Inflammatory macrophage treated with lipopolysaccharide for 1 hour (primary cell): ENCODE results near the gene MTMR6.

ENCODE experiments used
- DNase-seq, 2 donors: peaks; one replicate each; pipeline ENCODE4 v3.0.0-alpha.2; 2020 to 2022

Gene MTMR6

DNA sequence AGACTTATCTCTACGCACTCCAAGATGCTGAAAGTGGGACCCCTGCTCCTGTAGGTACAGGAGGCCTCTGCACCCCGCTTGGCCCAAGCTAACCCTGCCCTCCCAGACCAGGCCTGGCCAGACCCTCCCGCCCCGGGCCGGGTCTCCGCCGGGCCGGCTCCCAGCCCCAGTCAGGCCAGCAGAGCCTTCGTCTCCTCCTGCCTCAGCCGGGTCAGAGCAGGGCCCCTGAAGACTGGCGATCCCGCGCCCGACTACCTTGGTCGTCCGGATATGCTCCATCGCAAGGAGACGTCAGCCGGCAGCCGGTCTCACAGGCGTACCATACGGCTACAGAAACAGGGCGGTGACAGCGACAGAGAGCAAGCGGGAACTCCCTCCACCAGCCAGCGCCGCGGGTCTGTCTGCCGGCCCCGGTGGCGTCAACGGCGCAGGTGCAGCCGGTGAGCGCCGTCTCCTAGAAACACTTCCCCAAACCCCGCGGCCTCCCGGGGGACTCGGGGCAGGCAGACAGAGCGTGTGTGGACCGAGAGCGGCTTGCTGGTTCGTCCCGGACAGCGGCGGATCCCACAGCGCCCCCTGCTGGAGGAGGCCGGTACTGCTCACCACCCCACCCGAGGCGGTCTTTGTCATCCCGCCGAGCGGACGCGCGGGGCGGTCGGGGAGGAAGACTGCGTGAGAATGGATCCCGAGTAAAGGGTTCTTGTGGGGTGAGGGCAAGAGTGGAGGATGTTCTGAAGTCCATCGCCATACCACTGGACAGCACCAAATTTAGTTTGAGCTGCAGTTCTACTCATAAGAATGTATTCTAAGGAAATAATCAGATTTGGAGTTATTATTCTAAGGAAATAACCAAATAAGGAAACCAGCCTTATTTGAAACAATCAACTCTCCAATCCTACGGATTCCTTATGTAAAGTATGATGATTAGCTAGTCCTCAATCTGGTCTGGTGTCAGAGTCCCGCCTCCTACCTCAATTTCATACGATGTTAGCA, at the start of gene MTMR6:
TSS of gene MTMR6 (minus strand) at position 520 of the 993 bp plus-strand sequence. CDS start at position 279, 241 bp downstream.
- peak; percentile 83 to 98 for DNase-seq

DNA sequence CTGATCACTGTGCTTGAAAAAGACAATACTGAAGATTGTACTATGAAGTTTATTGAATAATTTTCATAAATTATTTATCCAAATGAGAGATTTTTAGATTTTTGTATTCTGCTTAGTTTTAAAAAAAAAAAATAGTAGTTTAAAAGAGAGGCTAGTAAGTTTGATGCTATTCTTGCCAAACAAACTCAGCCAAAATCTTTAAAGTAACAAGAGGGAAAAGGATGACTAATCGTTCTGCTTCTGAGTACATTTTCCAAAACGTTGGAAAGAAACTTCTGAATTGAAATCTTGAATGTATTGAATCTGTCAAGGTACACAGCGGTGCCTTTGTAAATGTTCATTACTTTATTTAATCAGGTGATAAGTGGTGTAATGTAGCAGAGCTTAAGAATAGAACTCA, 48.6 kb upstream of the MTMR6 start:
- DNase-seq: no peak

DNA sequence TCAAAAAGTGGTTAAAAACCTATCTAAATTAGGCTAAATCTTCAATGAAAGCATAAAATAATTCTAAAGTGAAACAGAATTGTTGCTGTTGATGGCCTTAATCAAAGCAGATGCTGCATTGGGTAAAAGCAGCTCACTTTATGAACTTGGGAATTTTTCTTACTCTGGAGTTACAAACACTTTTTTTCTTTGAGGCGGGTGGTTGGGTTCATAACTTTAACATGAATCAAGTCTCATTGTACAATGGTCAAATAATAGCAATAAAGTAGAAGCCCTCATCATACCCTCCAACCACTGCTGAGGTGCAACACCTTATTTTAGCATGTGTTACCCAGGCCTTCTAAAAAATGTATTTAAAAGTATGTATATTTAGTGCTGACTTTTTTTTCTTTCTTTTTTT, 43.3 kb upstream of the MTMR6 start:
- DNase-seq: no peak

DNA sequence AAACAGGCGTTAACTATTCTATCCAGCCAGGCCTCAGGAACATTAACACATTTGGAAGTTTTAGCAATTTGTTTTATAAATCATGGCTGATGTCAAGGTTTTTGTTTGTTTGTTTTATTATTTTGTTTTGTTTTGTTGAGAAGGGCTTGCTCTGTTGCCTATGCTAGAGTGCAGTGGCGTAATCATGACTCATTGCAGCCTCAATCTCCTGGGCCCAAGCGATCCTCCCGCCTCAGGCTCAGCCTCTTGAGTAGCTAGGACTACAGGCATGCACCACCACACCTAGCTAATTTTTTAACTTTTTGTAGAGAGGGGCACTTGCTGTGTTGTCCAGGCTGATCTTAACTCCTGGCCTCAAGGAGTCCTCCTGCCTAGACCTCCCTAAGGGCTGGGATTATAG, 42.4 kb upstream of the MTMR6 start:
- peak in 1 of 2 donors; percentile 4 for DNase-seq

DNA sequence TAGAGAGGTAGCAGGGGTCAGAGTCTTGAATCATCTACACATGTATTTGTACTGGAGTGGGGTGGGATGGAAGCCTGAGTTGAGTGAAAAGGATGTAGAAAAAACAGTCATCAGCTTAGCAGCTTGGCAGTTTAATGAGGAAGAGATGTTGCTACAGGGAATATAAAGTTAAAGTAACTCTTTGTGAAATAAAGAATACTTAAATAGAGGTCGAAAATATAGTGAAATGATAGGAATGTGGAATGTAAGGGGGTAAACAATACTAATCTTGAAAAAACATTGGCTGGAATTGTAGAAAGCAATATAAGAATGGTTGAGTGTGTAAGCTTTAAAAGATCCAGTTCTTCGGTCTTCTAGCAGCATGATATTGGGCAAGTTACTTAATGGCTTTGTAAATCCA, 36.8 kb upstream of the MTMR6 start:
- DNase-seq: no peak

DNA sequence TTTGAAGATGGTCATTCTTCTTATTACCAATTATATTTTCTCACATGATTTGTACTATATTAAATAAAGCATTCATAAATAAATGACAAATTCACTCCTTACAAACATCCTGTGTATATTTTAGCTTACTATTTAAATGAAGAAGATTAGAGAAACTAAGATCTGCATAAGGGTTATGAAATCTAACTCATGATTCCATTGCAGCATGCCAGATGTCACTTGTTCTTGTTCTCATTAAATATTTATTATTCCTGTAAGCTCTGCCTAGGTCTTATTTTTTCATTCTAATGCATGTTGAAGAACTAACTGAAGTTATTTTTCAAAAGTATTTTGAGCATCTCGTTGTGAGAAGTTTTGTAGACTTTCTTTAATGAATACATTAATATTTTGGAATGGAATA, 32.5 kb upstream of the MTMR6 start:
- DNase-seq: peak; percentile 45 to 47

DNA sequence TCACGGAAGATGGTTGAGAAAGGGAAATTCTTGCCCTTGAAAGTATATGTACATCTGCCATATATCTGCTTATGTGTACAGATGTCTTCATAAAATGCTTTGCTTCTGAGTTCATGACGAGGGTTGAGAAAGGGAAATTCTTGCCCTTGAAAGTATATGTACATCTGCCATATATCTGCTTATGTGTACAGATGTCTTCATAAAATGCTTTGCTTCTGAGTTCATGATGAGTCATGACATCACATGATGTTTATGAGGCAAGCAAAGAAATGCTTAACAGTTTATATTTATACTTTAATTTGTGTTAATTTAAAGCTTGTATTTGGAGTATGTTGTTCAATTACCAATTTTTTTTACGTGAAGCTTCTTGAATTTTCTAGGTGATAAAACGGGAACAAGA, 31.7 kb upstream of the MTMR6 start:
- peak; percentile 42 to 46 for DNase-seq

DNA sequence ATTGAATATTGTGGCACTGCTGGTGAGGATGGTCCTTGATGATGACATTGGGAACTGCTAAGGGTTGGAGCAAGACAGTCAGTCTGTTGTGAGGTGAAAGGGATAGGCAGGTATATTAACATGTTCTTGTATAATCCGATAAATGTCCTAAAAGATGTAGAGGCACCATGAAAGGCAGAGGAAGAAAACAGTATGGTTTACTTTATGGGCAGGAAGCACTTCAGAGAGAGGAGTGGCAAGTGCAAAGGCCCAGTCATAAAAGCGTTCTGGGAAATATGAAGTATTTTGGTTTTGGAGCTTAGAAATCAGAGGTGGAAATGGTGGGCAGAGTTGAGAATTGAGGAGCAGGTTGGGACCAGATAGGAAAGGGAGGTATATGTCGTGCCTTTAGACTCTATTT, 23.6 kb upstream of the MTMR6 start:
- no peak for DNase-seq

DNA sequence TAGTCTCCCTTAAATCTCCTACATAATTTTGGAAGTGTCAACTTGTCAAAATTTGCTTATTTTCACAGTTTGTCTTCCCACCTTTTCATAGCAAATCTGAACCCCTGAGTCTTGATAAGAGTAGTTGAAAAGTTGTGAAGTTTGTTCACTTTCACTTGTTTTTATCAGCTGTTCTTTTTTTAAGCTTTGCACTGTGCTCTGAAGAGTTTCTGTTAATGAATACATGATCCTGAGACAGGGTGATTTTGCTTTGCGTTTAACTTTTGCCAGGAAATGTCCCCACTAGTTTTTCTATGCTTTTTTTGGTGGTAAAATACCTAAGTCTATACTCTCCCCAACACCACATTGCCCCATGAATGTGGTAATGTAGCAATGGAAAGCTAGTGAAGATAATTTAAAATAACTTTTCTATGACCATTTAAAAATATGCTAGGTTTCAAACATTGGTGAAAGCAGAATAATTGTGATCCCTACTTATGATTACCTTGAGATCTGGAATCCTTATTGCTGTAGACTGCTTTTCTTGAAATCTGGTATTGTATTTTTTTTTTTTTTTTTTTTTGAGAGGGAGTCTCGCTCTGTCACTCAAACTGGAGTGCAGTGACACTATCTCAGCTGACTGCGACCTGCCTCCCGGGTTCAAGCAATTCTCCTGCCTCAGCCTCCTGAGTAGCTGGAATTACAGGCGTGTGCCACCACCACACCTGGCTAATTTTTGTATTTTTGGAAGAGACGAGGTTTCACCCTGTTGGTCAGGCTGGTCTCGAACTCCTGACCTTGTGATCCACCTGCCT, 19.6 kb upstream of the MTMR6 start:
- no peak for DNase-seq

DNA sequence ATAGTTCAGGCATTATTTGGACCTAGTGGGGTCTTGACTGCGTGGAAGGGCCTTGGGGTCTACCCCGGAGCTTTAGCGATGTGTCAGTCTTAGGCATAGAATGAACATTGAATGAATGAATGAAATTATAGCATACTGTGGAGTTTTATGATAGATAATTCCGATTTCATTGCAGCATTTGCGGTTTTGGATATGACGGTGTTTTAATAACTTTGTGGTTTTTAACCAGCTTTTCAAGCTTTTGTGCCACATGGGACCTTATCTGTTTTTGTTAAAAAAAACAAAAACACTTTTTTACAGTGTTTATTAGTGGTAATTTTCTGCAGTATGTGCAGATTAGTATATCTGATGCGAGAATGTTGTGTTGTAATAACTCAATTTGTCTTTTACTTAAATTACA, 14.8 kb upstream of the MTMR6 start:
- DNase-seq: no peak

DNA sequence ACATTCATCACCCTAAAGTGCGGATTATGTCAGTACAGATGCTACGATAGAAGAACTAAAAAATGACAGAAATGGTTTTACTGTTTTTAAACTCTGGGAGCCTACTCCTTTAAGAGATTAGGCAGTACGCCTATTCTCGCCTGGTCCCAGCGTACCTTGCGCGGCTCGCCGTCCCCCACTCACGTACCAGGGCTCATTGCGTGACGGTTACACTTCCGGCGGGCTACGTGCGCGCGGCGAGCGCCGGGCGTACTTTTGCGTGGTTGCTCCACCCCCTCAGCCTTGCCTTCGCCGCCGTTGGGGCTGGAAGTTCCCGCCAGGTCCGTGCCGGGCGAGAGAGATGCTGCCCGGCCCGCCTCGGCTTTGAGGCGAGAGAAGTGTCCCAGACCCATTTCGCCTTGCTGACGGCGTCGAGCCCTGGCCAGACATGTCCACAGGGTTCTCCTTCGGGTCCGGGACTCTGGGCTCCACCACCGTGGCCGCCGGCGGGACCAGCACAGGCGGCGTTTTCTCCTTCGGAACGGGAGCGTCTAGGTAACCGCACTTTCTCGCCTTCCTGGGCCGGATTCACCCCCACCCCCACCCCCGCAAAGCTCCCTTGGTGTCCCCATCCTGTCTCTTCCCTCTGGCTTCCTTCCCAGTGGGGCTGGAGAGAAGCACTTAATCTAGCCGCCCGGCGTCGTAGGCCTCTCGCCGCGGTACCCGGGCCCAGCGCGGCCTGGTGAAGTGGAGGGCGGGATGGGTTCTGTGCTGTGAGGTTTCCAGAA, 14.2 kb upstream of the MTMR6 start, which contains the start of gene NUP58:
TSS of gene NUP58 (plus strand) at position 279 of the 767 bp plus-strand sequence. CDS start at position 428, 149 bp downstream.
- DNase-seq: peak; percentile 93

DNA sequence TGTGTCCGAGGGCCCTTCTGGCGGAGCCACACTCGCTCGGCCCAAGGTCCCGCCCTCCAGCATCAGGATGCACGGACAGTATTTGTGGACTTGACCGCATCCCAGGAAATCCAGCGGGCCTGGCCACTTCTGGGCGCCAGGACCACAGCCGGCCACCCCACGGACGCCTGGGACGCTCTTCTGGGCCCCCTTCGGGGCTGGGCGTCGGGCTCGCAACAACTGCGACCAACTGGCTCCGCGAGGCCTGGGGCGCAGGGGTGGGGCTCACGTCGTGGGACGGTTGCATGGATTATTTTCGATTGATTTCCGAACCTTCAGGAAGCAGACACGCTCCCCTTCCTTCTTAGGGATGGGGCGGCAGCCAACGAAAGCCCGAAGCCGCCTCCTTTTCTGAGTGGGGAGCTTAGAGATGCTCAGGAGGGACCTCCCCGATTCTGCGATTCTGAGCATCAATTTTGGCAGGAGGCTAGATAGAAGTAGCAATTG, 13.6 kb upstream of the MTMR6 start:
- no peak for DNase-seq

DNA sequence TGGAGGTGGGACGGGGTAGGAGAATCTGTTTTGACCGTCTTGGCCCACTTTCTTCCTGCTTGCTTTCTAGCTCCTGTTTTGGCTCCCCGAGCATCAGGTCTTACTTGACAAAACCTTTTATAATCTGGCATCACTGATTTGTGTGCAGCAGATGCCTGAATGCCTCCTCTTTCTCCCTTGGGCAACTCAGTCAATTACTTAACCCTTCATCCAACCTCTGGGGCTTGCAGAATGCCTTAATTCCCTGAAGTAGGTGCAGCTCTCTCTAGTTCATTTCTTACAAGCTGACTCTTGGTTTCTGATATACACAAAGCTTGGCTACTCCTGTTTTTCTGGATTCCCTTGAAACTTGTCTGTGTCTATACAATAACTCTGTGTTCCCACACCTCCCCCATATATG, 8.4 kb upstream of the MTMR6 start:
- no peak for DNase-seq

DNA sequence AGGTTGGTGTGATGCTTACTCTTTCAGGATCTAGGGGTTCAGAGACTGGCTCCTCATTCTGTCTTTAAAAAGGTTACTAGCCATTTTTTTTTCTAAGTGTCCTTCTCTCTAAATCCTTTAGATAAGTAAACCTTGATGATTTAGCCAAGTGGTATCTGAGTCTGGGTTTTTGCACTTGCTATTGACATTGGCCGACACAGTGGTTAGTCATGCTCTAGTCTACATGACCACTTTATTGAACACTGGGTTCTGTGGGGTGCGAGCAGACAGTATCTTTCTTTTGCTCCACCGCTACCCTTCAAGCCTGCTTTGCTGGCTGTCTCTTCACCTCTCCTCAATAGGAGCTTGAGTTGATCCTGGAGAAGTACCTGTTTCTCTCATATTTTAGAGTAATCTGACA, 7.9 kb upstream of the MTMR6 start:
- no peak for DNase-seq

DNA sequence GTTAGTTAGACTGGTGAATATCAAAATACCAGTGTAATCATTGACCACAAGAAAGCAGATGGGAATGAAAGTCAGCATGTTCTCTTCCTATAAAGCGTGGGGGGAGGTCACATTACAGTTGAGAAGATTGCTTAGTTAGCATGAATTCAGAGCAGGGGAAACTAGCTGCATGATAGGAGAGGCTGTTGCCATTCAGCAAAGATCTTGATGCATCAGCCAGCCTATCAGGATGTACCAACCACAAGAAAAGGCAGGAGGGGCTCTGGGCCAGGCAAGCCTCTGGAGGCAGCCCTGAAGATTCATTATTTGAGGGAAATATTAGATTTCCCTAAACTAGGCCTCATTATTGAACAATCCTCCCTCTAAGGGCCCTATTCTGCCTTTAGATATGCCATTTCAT, 5.0 kb upstream of the MTMR6 start:
- peak; percentile 44 to 50 for DNase-seq

DNA sequence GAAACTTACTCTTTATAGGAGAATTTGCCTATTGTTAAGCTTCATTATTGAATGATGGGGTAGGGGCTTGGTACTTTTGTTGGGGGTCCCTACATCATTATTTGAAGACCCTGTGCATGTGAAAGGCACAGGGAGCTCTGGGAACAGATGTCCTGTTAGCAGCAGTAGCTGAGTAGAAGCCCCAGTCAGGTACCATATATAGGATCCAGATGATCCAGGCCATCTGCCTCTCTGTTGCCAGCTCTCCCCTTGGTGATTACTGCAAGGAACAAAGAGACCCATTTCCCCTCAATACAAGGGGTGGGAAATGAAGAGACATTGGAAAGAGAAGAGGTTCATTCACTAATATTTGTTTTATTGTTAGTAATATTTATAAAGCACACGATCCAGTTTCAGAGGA, 4.4 kb upstream of the MTMR6 start:
- no peak for DNase-seq

DNA sequence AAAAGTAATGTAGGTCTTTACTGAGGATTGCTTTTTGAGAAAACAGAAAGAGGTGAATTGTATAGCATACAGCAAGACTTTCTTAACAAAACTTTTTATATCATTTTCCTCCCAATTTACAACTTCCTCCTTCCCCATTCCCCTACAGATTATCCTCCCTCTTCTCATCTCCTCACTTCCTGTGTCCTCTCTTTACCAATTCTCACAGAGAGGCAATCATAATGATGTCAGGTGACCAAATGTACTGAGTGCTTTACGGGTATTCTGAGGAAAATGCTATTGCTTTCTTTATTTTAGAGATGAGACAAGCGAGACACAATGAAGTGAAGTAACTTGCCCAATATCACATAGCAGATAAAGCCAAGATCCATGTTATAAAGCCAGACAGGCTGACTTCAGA, 1.7 kb upstream of the MTMR6 start:
- peak; percentile 35 to 43 for DNase-seq

DNA sequence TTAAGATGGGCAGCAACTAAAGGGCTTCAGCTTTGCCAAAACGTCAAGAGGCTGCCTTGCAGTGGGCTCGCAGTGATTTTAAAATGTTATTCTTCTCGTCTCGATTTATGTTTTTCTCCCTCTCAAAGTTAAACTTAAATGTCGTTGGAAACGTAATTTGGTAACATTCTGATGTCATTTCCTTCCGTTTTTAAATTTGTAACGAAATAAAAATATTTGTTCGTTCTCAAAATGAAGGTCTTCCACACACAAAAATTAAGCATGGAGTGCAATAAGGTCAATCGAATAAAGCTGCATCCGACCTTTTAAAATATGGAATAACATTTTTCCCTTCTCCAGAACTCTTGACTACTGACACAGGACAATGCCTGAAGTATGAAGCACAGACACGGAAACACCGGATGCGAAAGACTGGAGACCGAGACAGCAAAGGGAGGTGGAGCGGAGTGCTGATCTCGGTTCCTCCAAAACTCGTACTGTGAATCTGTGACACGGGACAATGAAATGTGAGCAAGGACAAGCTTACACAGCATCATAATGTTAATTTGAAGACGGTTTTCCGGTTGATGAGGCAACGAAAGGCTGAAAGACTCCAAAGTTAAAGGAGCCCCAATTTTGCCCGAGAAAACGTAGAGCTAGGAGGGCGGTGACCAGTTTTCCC, 850 bp downstream of the MTMR6 start:
- peak; percentile 50 to 64 for DNase-seq

DNA sequence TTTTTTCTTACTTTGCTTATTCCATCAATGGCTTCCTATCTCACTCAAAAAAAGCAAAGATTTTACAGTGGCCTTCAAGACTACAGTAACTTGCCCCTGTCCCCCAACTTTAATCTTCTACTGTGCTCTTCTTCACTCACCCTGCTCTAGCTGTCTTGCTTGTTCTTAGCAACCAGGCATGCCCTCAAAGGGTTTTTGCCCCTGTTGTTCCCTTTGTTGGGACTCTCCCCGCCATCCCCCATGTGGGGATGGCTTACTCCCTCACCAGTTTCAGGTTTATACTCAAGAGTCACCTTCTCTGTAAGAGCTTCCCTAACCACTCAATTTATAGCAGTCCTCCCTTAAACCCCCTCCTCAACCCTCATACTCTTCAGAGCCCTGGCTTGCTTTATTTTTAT, 5.4 kb downstream of the MTMR6 start:
- no peak for DNase-seq

DNA sequence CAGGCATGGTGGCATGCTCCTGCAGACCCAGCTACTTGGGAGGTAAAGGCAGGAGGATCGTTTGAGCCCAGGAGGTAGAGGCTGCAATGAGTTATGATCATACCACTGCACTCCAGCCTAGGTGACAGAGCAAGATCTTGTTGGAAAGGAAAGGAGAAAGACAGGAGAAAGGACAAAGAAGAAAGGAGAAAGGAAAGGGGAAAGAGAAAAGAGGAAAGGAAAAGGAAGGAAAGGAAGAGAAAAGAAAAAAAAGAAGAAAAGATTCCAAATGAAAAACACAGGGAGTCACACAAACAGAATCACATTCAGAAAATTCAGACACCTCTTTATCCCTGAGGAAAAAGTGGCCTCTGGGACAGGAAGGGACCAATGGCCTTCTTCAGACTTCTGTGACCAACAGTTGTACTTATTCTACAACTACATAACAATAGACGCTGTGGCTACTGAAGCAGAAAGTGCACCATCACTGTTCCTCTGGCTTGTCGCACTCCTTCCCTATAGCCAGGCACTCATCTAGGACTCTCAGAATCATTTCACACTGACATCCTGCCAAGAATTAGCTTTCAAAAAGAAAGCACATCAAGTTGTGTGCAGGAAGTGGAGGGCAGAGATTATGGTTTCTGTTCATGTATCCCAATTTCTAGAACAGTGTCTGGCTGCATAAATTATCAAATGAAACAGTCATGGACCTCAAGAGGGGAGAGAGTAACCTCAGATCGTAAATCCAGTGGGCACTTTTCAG, 5.9 kb downstream of the MTMR6 start:
- DNase-seq: no peak

DNA sequence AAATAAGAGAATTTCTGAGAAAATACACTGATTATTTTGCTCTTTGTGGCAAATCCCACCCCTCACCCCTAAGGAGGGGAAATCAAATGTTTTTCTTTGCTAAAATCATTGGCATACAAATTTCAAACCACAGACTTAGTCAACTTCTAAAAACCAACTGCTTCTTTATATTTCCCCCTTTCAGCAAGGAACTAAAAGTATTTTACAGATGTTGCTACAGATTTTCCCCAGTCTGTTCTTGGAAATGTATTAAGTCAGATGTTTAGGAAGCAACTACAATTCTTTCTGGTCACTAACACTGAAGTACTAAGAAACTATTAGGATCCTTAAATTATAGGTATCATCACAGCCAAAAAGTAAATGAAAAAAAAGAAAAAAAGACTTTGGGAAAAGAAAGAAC, 6.9 kb downstream of the MTMR6 start:
- peak in 1 of 2 donors; percentile 45 for DNase-seq
